Stimulated activated naive B cell treated with anti-CD40 and anti-IgM and Interleukin-4, amounts not matched to agents 10 μg/mL and 1 μg/mL and 100 μg/mL, for 72 hours (primary cell): ENCODE results near the gene SLC30A3.

Experiments used
- ATAC-seq, 2 donors: fragments of 150-1000 bp; cut with Tn5 transposase; replicated peaks; 2 replicates each; pipeline ENCODE4 v1.10.0; 2021; ENCODE audit warnings: moderate library complexity in 1 of 2
- DNase-seq: peaks from one replicate; pipeline ENCODE4 v3.0.0; 2021
- H3K27ac Mint-ChIP-seq: one replicate; pipeline ENCODE4 v1.8.0; 2022; ENCODE audit warnings: mild to moderate bottlenecking, mixed read lengths
- H3K27me3 Mint-ChIP-seq, 2 donors: one replicate each; pipeline ENCODE4 v1.8.0; 2022; ENCODE audit warnings: mixed read lengths in 2 of 2
- H3K36me3 Mint-ChIP-seq, 2 donors: one replicate each; pipeline ENCODE4 v1.8.0; 2022; ENCODE audit warnings: mixed read lengths in 2 of 2, mild to moderate bottlenecking in 1 of 2
- H3K4me1 Mint-ChIP-seq, 2 donors: one replicate each; pipeline ENCODE4 v1.8.0; 2022; ENCODE audit warnings: mixed read lengths in 2 of 2, mild to moderate bottlenecking in 1 of 2
- H3K4me3 Mint-ChIP-seq, 2 donors: one replicate each; pipeline ENCODE4 v1.8.0; 2022; ENCODE audit warnings: mild to moderate bottlenecking in 2 of 2, mixed read lengths in 2 of 2, moderate library complexity in 1 of 2
- H3K9me3 Mint-ChIP-seq, 2 donors: one replicate each; pipeline ENCODE4 v1.8.0; 2022; ENCODE audit warnings: mixed read lengths in 2 of 2, mild to moderate bottlenecking in 1 of 2

SLC30A3 gene

GRCh38 chr2:27261241-27261925 lies 1.5 kb downstream of the SLC30A3 start:
- Mint-ChIP-seq H3K9me3 (no peaks in the 10 kb centered on the region), H3K4me1 (peaks cover 24 to 31% of the 10 kb centered on the region in 2 donors), H3K36me3 (peaks cover 2 to 3% of the 10 kb centered on the region in 2 donors), H3K27ac (peak overlapping the region; percentile 0), H3K4me3 (peak overlapping the region; percentile 51 to 78), H3K27me3 (peaks cover 62 to 73% of the 10 kb centered on the region in 2 donors)
- ATAC-seq (no peak), DNase-seq (no peak)

GRCh38 chr2:27258051-27258450 lies 4.8 kb downstream of the SLC30A3 start:
- DNase-seq: no peak
- H3K9me3 Mint-ChIP-seq: no peaks in the 10 kb centered on the region
- H3K27ac Mint-ChIP-seq: no peak overlapping the region
- peaks cover 10 to 12% of the 10 kb centered on the region in 2 donors for H3K4me1 Mint-ChIP-seq
- no peak overlapping the region for H3K4me3 Mint-ChIP-seq
- no peak for ATAC-seq
- peaks cover 0 to under 1% of the 10 kb centered on the region in 2 donors for H3K36me3 Mint-ChIP-seq
- H3K27me3 Mint-ChIP-seq: peaks cover 61 to 72% of the 10 kb centered on the region in 2 donors

- H3K36me3 Mint-ChIP-seq: no peaks in the 10 kb centered on the region
- no peaks in the 10 kb centered on the region for H3K9me3 Mint-ChIP-seq
- DNase-seq (no peak), ATAC-seq (no peak)
- H3K4me3 Mint-ChIP-seq: no peak overlapping the region
- no peak overlapping the region for H3K27ac Mint-ChIP-seq
- peaks cover 61 to 70% of the 10 kb centered on the region in 2 donors for H3K27me3 Mint-ChIP-seq
- peaks cover 8 to 11% of the 10 kb centered on the region in 2 donors for H3K4me1 Mint-ChIP-seq
Measured at GRCh38 chr2:27256855-27257454, 5.9 kb downstream of the SLC30A3 start.

- ATAC-seq (no peak), DNase-seq (no peak)
- Mint-ChIP-seq H3K27ac (no peak overlapping the region), H3K36me3 (no peaks in the 10 kb centered on the region), H3K9me3 (no peaks in the 10 kb centered on the region), H3K27me3 (peaks cover 58 to 69% of the 10 kb centered on the region in 2 donors), H3K4me1 (peaks cover 0 to 1% of the 10 kb centered on the region in 2 donors), H3K4me3 (no peak overlapping the region)
Measured at GRCh38 chr2:27255660-27256059, 7.2 kb downstream of the SLC30A3 start.

GRCh38 chr2:27255187-27255586 lies 7.7 kb downstream of the SLC30A3 start:
- H3K4me3 Mint-ChIP-seq: no peak overlapping the region

GRCh38 chr2:27251766-27252165 lies 11.1 kb downstream of the SLC30A3 start:
- no peaks in the 10 kb centered on the region for H3K36me3 Mint-ChIP-seq

More at GRCh38 chr2:27255187-27255586, 7.7 kb downstream of the SLC30A3 start:
- H3K27ac Mint-ChIP-seq: no peak overlapping the region
- H3K27me3 Mint-ChIP-seq: peaks cover 56 to 69% of the 10 kb centered on the region in 2 donors
- ATAC-seq: no peak
- no peaks in the 10 kb centered on the region for H3K36me3 Mint-ChIP-seq
- peaks cover 0 to 4% of the 10 kb centered on the region in 2 donors for H3K4me1 Mint-ChIP-seq
- DNase-seq: no peak
- no peaks in the 10 kb centered on the region for H3K9me3 Mint-ChIP-seq

GRCh38 chr2:27250652-27251379 lies 12.0 kb downstream of the SLC30A3 start:
- DNase-seq (no peak), ATAC-seq (no peak)
- Mint-ChIP-seq H3K4me1 (peaks cover 0 to 4% of the 10 kb centered on the region in 2 donors), H3K27ac (no peak overlapping the region), H3K27me3 (peaks cover 33 to 41% of the 10 kb centered on the region in 2 donors), H3K36me3 (no peaks in the 10 kb centered on the region), H3K4me3 (no peak overlapping the region), H3K9me3 (no peaks in the 10 kb centered on the region)

More at GRCh38 chr2:27251766-27252165, 11.1 kb downstream of the SLC30A3 start:
- Mint-ChIP-seq H3K4me1 (peaks cover 0 to 4% of the 10 kb centered on the region in 2 donors), H3K27me3 (peaks cover 42 to 51% of the 10 kb centered on the region in 2 donors), H3K9me3 (no peaks in the 10 kb centered on the region), H3K27ac (no peak overlapping the region), H3K4me3 (no peak overlapping the region)
- DNase-seq (no peak), ATAC-seq (no peak)

- H3K27ac Mint-ChIP-seq: no peak overlapping the region
- peak; percentile 75 to 78 for ATAC-seq
Measured at GRCh38 chr2:27249891-27250651, 12.8 kb downstream of the SLC30A3 start.

GRCh38 chr2:27249159-27249890 lies 13.5 kb downstream of the SLC30A3 start:
- H3K36me3 Mint-ChIP-seq: peaks cover 5 to 8% of the 10 kb centered on the region in 2 donors
- no peak for ATAC-seq

More at GRCh38 chr2:27249891-27250651, 12.8 kb downstream of the SLC30A3 start:
- Mint-ChIP-seq H3K36me3 (peaks cover 0 to under 1% of the 10 kb centered on the region in 2 donors), H3K4me3 (no peak overlapping the region), H3K9me3 (no peaks in the 10 kb centered on the region), H3K4me1 (peaks cover 0 to 4% of the 10 kb centered on the region in 2 donors), H3K27me3 (peaks cover 31 to 37% of the 10 kb centered on the region in 2 donors)
- peak; percentile 17 for DNase-seq

GRCh38 chr2:27247893-27248292 lies 15.0 kb downstream of the SLC30A3 start:
- no peak overlapping the region for H3K4me3 Mint-ChIP-seq
- no peak for DNase-seq
- no peak overlapping the region for H3K27ac Mint-ChIP-seq
- H3K4me1 Mint-ChIP-seq: peaks cover 0 to 4% of the 10 kb centered on the region in 2 donors
- H3K36me3 Mint-ChIP-seq: peaks cover 18 to 19% of the 10 kb centered on the region in 2 donors
- H3K9me3 Mint-ChIP-seq: no peaks in the 10 kb centered on the region
- H3K27me3 Mint-ChIP-seq: peaks cover 21 to 27% of the 10 kb centered on the region in 2 donors
- no peak for ATAC-seq

More at GRCh38 chr2:27249159-27249890, 13.5 kb downstream of the SLC30A3 start:
- H3K9me3 Mint-ChIP-seq: no peaks in the 10 kb centered on the region
- no peak overlapping the region for H3K27ac Mint-ChIP-seq
- H3K4me3 Mint-ChIP-seq: no peak overlapping the region
- H3K27me3 Mint-ChIP-seq: peaks cover 23 to 30% of the 10 kb centered on the region in 2 donors
- peaks cover 0 to 4% of the 10 kb centered on the region in 2 donors for H3K4me1 Mint-ChIP-seq
- no peak for DNase-seq

- peaks cover 9 to 15% of the 10 kb centered on the region in 2 donors for H3K27me3 Mint-ChIP-seq
- no peak for ATAC-seq
- peaks cover 39% of the 10 kb centered on the region in 2 donors for H3K36me3 Mint-ChIP-seq
- no peak overlapping the region for H3K4me3 Mint-ChIP-seq
- no peaks in the 10 kb centered on the region for H3K9me3 Mint-ChIP-seq
- DNase-seq: no peak
- no peak overlapping the region for H3K27ac Mint-ChIP-seq
- H3K4me1 Mint-ChIP-seq: peaks cover 0 to 2% of the 10 kb centered on the region in 2 donors
Measured at GRCh38 chr2:27245626-27246025, 17.2 kb downstream of the SLC30A3 start.

- Mint-ChIP-seq H3K4me3 (no peak overlapping the region), H3K27ac (no peak overlapping the region), H3K4me1 (no peaks in the 10 kb centered on the region), H3K27me3 (peaks cover 7 to 9% of the 10 kb centered on the region in 2 donors), H3K9me3 (no peaks in the 10 kb centered on the region), H3K36me3 (peaks cover 44% of the 10 kb centered on the region in 2 donors)
- ATAC-seq (no peak), DNase-seq (no peak)
Measured at GRCh38 chr2:27245116-27245515, 17.7 kb downstream of the SLC30A3 start.

GRCh38 chr2:27243391-27244130 lies 19.3 kb downstream of the SLC30A3 start:
- H3K27ac Mint-ChIP-seq: no peak overlapping the region
- H3K36me3 Mint-ChIP-seq: peaks cover 48 to 52% of the 10 kb centered on the region in 2 donors
- no peaks in the 10 kb centered on the region for H3K27me3 Mint-ChIP-seq

More at GRCh38 chr2:27243391-27244130, 19.3 kb downstream of the SLC30A3 start:
- ATAC-seq (no peak), DNase-seq (no peak)
- no peaks in the 10 kb centered on the region for H3K4me1 Mint-ChIP-seq
- no peak overlapping the region for H3K4me3 Mint-ChIP-seq
- H3K9me3 Mint-ChIP-seq: no peaks in the 10 kb centered on the region
